OCI-LY3 (cell line): ENCODE results near the gene ZNF277.

Experiments used
- CTCF ChIP-seq: fragments of 200-600, 300-600 bp; sonication (generic); IDR thresholded peaks from 2 replicates; pipeline ENCODE4 v1.5.1; 2014; ENCODE audit warnings: antibody characterized with exemption, low read length, low read depth
- EZH2phosphoT487 ChIP-seq: fragments of 200-600 bp; shearing (Covaris generic); IDR thresholded peaks from 2 replicates; pipeline ENCODE4 v1.6.1; 2018; ENCODE audit warnings: antibody characterized with exemption, mixed run types, low read depth

- TF ChIP-seq CTCF (no peak), EZH2phosphoT487 (no peak)
These were observed 21.3 kb upstream of the ZNF277 start for GRCh38 chr7:112185005-112185834.
